ENCODE data around the gene HES3. TPM values are rescaled to one million over a fixed set of nuclear protein-coding genes. Genes with fewer than 3 reads are reported as not detected.

Gene HES3
- total and polyA plus RNA-seq, 9 donors = not detected

GRCh38 chr1:6220236-6220635, 23.7 kb upstream of the HES3 start:
- Histone ChIP-seq H3K36me3 (no peaks in the 10 kb centered on the region), H3K9me3 (no peaks in the 10 kb centered on the region), H3K4me1 (ENCODE audit: insufficient read depth) (no peaks in the 10 kb centered on the region), H3K4me3 (no peak overlapping the region), H3K27me3 (no peaks in the 10 kb centered on the region), H3K27ac (no peak overlapping the region)
- TF ChIP-seq CTCF (IDR thresholded peaks at IDR 0.05) (no peak), POLR2A (IDR thresholded peaks at IDR 0.05) (no peak), EP300 (IDR thresholded peaks at IDR 0.05) (no peak)
- WGBS, 3 donors = 78 to 81% (median 80%) methylated on average over 8 of the region's 8 CpGs
- DNase-seq = no peak
- intact Hi-C loops (cut with DNase I) = no loop called here

GRCh38 chr1:6221210-6221784, 22.7 kb upstream of the HES3 start:
- H3K4me1 ChIP-seq (ENCODE audit: insufficient read depth) = no peaks in the 10 kb centered on the region
- no peak for DNase-seq
- H3K36me3 ChIP-seq = no peaks in the 10 kb centered on the region
- 82 to 90% (median 89%) methylated on average over 12 of the region's 12 CpGs for WGBS, 3 donors
- H3K9me3 ChIP-seq = no peaks in the 10 kb centered on the region
- no peak for TF ChIP-seq EP300 (IDR thresholded peaks at IDR 0.05)
- TF ChIP-seq POLR2A (IDR thresholded peaks at IDR 0.05) = no peak
- no peak for TF ChIP-seq CTCF (IDR thresholded peaks at IDR 0.05)
- H3K27ac ChIP-seq = no peak overlapping the region
- no peak overlapping the region for H3K4me3 ChIP-seq
- H3K27me3 ChIP-seq = no peaks in the 10 kb centered on the region
- intact Hi-C loops (cut with DNase I) = no loop called here

DNA sequence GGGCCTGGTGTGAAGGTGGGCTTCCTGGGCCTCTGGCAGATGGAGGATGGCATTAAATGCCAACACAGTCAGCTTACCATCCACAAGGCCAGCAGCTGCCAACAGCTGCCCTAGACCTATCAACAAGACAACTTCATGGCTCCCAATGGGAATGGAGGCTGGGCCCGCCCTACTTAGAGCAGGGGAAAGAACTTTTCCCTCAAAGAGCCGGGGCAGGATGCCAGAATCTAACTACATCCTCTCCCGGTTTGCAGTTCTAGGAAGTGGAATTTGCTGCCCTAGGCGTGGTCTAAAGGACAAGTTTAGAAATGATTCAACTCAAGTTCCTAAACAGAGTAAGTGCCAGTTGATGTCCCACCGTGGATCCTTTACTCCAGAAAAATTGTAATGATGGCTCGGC, 21.3 kb upstream of the HES3 start:
- no peaks in the 10 kb centered on the region for H3K9me3 ChIP-seq
- TF ChIP-seq EP300 (IDR thresholded peaks at IDR 0.05) (no peak), POLR2A (IDR thresholded peaks at IDR 0.05) (no peak), CTCF (IDR thresholded peaks at IDR 0.05) (no peak)
- DNase-seq = no peak
- no peaks in the 10 kb centered on the region for H3K36me3 ChIP-seq
- no peaks in the 10 kb centered on the region for H3K4me1 ChIP-seq (ENCODE audit: insufficient read depth)
- H3K27me3 ChIP-seq = no peaks in the 10 kb centered on the region
- H3K4me3 ChIP-seq = no peak overlapping the region
- no peak overlapping the region for H3K27ac ChIP-seq
- 48 to 59% (median 48%) methylated on average over 6 of the region's 6 CpGs for WGBS, 3 donors
- intact Hi-C loops (cut with DNase I) = no loop called here

DNA sequence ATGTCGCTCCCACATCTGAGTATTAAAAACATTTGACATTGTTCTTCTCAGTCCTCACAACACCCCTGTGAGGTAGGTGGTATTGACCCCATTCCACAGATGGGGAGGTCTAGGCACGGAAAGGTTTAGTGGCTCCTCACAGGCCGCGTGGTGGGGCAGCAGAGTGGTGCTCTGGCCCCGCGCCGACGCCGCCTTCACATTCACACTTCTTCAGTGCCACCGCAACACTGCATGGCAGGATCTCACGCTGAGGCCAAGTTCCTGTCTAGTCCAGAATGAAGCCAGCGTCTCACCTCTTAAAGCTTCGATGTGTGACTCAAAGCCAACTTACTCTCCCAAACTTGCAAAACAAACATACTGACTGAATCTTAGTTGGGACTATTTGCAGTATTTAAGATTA, 20.4 kb upstream of the HES3 start:
- Histone ChIP-seq H3K36me3 (no peaks in the 10 kb centered on the region), H3K27me3 (no peaks in the 10 kb centered on the region), H3K4me1 (ENCODE audit: insufficient read depth) (no peaks in the 10 kb centered on the region), H3K9me3 (no peaks in the 10 kb centered on the region), H3K27ac (no peak overlapping the region), H3K4me3 (no peak overlapping the region)
- DNase-seq = no peak
- intact Hi-C loops (cut with DNase I) = no loop called here
- 97 to 98% (median 97%) methylated on average over 13 of the region's 13 CpGs for WGBS, 3 donors
- TF ChIP-seq EP300 (IDR thresholded peaks at IDR 0.05) (no peak), CTCF (IDR thresholded peaks at IDR 0.05) (no peak), POLR2A (IDR thresholded peaks at IDR 0.05) (no peak)

Measured in ovary (tissue), 9 donors.